Measurements from ENCODE around the gene MBD5. TPM values are rescaled to one million over a fixed set of nuclear protein-coding genes. Genes with fewer than 3 reads are reported as not detected.

Gene MBD5
- polyA plus RNA-seq, 1 of the 3 experiments (the other 2 are of a cell fraction): 7.4 TPM

- Histone ChIP-seq H3K27me3 (ENCODE audit: insufficient read depth) (no peaks in the 10 kb centered on the region), H3K4me2 (no peak overlapping the region), H3K9me2 (no peaks in the 10 kb centered on the region), H4K20me1 (ENCODE audit: insufficient read depth) (no peaks in the 10 kb centered on the region), H3K9ac (no peak overlapping the region), H2AFZ (ENCODE audit: low read depth) (no peak overlapping the region), H3F3A (replicated peaks; ENCODE audit: insufficient read depth) (no peaks in the 10 kb centered on the region), H3K9me3 (no peaks in the 10 kb centered on the region), H3K36me3 (replicated peaks in 1 of 2; ENCODE audit: control insufficient read depth in 1 of 2, insufficient read depth in 2 of 2, low read length in 1 of 2) (peaks cover 3 to 6% of the 10 kb centered on the region in 2 experiments), H3K4me1 (ENCODE audit: control insufficient read depth in 1 of 2, insufficient read depth in 2 of 2, low read depth in 1 of 2, low read length in 1 of 2) (no peaks in the 10 kb centered on the region; a peak in 2 of 4 replicates), H3K79me2 (ENCODE audit: insufficient read depth) (no peaks in the 10 kb centered on the region), H3K4me3 (ENCODE audit: low read depth in 2 of 2, low read length in 1 of 2) (no peak overlapping the region), H3K27ac (ENCODE audit: low read depth in 2 of 2, low read length in 1 of 2) (no peak overlapping the region)
- no peak for DNase-seq
- ChIA-PET POLR2A (no interaction called here), CTCF (no interaction called here)
- TF ChIP-seq FOXM1 (IDR thresholded peaks at IDR 0.05; ENCODE audit: low read depth) (no peak), NFIC (IDR thresholded peaks at IDR 0.05; ENCODE audit: borderline replicate concordance) (no peak), GABPA (IDR thresholded peaks at IDR 0.05; ENCODE audit: low read depth) (no peak), USF2 (IDR thresholded peaks at IDR 0.05; ENCODE audit: borderline replicate concordance, low read depth, low read length) (no peak), JUND (IDR thresholded peaks at IDR 0.05) (no peak), RFX5 (IDR thresholded peaks at IDR 0.05; ENCODE audit: low read length) (no peak), EP300 (IDR thresholded peaks at IDR 0.05; ENCODE audit: borderline replicate concordance in 1 of 2, low read depth in 1 of 2, low read length in 1 of 2) (no peak), PBX3 (IDR thresholded peaks at IDR 0.05) (no peak)
- 90% methylated on average over 4 of the region's 4 CpGs for WGBS (ENCODE audit: low lambda C conversion rate)
Measured at GRCh38 chr2:148461876-148462275, 441.0 kb downstream of the MBD5 start.

- 76% methylated on average over 1 of the region's 1 CpG for WGBS (ENCODE audit: low lambda C conversion rate)
- Histone ChIP-seq H3F3A (replicated peaks; ENCODE audit: insufficient read depth) (peaks cover 6% of the 10 kb centered on the region), H3K27me3 (ENCODE audit: insufficient read depth) (no peaks in the 10 kb centered on the region), H3K79me2 (ENCODE audit: insufficient read depth) (no peaks in the 10 kb centered on the region), H3K9ac (no peak overlapping the region), H3K36me3 (replicated peaks in 1 of 2; ENCODE audit: control insufficient read depth in 1 of 2, insufficient read depth in 2 of 2, low read length in 1 of 2) (no peaks in the 10 kb centered on the region), H3K9me2 (no peaks in the 10 kb centered on the region; the same call in 1 of the 2 replicates), H3K4me1 (ENCODE audit: control insufficient read depth in 1 of 2, insufficient read depth in 2 of 2, low read depth in 1 of 2, low read length in 1 of 2) (no peaks in the 10 kb centered on the region), H3K27ac (ENCODE audit: low read depth in 2 of 2, low read length in 1 of 2) (no peak overlapping the region), H3K4me2 (no peak overlapping the region), H3K4me3 (ENCODE audit: low read depth in 2 of 2, low read length in 1 of 2) (no peak overlapping the region), H4K20me1 (ENCODE audit: insufficient read depth) (no peaks in the 10 kb centered on the region), H3K9me3 (no peaks in the 10 kb centered on the region), H2AFZ (ENCODE audit: low read depth) (no peak overlapping the region)
- no peak for TF ChIP-seq POLR2AphosphoS5 (IDR thresholded peaks at IDR 0.05; ENCODE audit: low read depth, low read length)
- TF ChIP-seq, protein P1, sequence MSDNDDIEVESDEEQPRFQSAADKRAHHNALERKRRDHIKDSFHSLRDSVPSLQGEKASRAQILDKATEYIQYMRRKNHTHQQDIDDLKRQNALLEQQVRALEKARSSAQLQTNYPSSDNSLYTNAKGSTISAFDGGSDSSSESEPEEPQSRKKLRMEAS (IDR thresholded peaks at IDR 0.05; ENCODE audit: low read depth): no peak
- TF ChIP-seq FOSL2 (IDR thresholded peaks at IDR 0.05; ENCODE audit: borderline replicate concordance, low read depth): no peak
- no peak for TF ChIP-seq GATA2 (CRISPR knock-in tag; IDR thresholded peaks at IDR 0.05)
- TF ChIP-seq, protein P2, sequence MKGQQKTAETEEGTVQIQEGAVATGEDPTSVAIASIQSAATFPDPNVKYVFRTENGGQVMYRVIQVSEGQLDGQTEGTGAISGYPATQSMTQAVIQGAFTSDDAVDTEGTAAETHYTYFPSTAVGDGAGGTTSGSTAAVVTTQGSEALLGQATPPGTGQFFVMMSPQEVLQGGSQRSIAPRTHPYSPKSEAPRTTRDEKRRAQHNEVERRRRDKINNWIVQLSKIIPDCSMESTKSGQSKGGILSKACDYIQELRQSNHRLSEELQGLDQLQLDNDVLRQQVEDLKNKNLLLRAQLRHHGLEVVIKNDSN (IDR thresholded peaks at IDR 0.05; ENCODE audit: borderline replicate concordance, low read depth): no peak
- TF ChIP-seq RCOR1 (IDR thresholded peaks at IDR 0.05; ENCODE audit: low read length): no peak
- no peak for TF ChIP-seq RAD21 (IDR thresholded peaks at IDR 0.05; ENCODE audit: low read length)
- CTCF ChIA-PET: interaction anchor here (1.0 to 2.5 kb wide), 2 partner anchors 15 to 34 kb away, joined by 3 to 10 read pairs; no protein-coding TSS in a partner anchor
- no peak for DNase-seq
- POLR2A ChIA-PET: no interaction called here
Measured at GRCh38 chr2:148475626-148476025, 454.7 kb downstream of the MBD5 start.

Measured in SK-N-SH (cell line).